HEK293 (cell line): Measurements from ENCODE around the gene WDR7.

Experiments used
- CTCF ChIA-PET: fragments of 350-600 bp; formaldehyde crosslinking; extraction: SDS; loops from one replicate; lab custom pipeline; 2021; ENCODE audit warnings: antibody characterized with exemption; lab: Yijun Ruan, JAX
- POLR2A ChIA-PET: fragments of 300-600 bp; formaldehyde crosslinking; extraction: SDS; loops from one replicate; lab custom pipeline; 2020; ENCODE audit warnings: antibody characterized with exemption, inconsistent platforms; lab: Yijun Ruan, JAX
- H3K27ac ChIP-seq: fragments of 200-500 bp; sonication (Bioruptor generic); 2 replicates; pipeline ENCODE4 v1.5.1; 2014; ENCODE audit warnings: low read depth, low read length, control low read depth, inconsistent platforms; ENCODE audit errors: extremely low read depth
- H3K36me3 ChIP-seq, 2 experiments: fragments of 200-500 bp in 1 of 2; sonication (Bioruptor generic) in 1 of 2; 1 replicate in 1 of 2; 2 replicates in 1 of 2; pipeline ENCODE4 v1.5.1; 2014 to 2017; ENCODE audit warnings: inconsistent platforms in 2 of 2, low read length in 2 of 2; ENCODE audit not compliant: control insufficient read depth in 2 of 2, insufficient read depth in 1 of 2
- H3K4me1 ChIP-seq: fragments of 200-500 bp; sonication (Bioruptor generic); 2 replicates; pipeline ENCODE4 v1.5.1; 2014; ENCODE audit warnings: mild to moderate bottlenecking, low read length, inconsistent platforms; ENCODE audit not compliant: control insufficient read depth, insufficient read depth
- H3K4me3 ChIP-seq: 2 replicates; pipeline ENCODE4 v1.5.1; 2011; ENCODE audit warnings: low read depth, mild to moderate bottlenecking, control low read depth, low read length, moderate library complexity
- H3K9me3 ChIP-seq: fragments of 200-500 bp; sonication (Bioruptor generic); 2 replicates; pipeline ENCODE4 v1.5.1; 2014; ENCODE audit warnings: low read depth, low read length, inconsistent platforms; ENCODE audit not compliant: control insufficient read depth, insufficient read depth
- BCL11B ChIP-seq: fragments of 450-650 bp; formaldehyde crosslinking; IDR thresholded peaks from 2 replicates; pipeline ENCODE4 v1.5.1; 2016; ENCODE audit warnings: low read depth, missing biosample characterization, missing genetic modification characterization
- EGR2 ChIP-seq: fragments of 450-650 bp; formaldehyde crosslinking; IDR thresholded peaks from 2 replicates; pipeline ENCODE4 v1.5.1; 2016; ENCODE audit warnings: low read depth, missing biosample characterization, missing genetic modification characterization
- GFI1B ChIP-seq: fragments of 450-650 bp; formaldehyde crosslinking; IDR thresholded peaks from 2 replicates; pipeline ENCODE4 v1.5.1; 2016; ENCODE audit warnings: missing biosample characterization, missing genetic modification characterization
- GLI2 ChIP-seq: fragments of 450-650 bp; formaldehyde crosslinking; IDR thresholded peaks from 2 replicates; pipeline ENCODE4; 2017; ENCODE audit warnings: missing biosample characterization, missing genetic modification characterization, low read depth, borderline replicate concordance
- MEIS1 ChIP-seq: sonication (generic); formaldehyde crosslinking; IDR thresholded peaks from 2 replicates; pipeline ENCODE4 v1.8.1; 2022; ENCODE audit warnings: missing genetic modification reagents, mild to moderate bottlenecking, borderline replicate concordance
- MZF1 ChIP-seq: fragments of 450-650 bp; formaldehyde crosslinking; IDR thresholded peaks from 2 replicates; pipeline ENCODE4 v1.5.1; 2017; ENCODE audit warnings: missing biosample characterization, missing genetic modification characterization, borderline replicate concordance
- PBX3 ChIP-seq: sonication (generic); formaldehyde crosslinking; IDR thresholded peaks from 2 replicates; pipeline ENCODE4 v1.8.1; 2022; ENCODE audit warnings: mild to moderate bottlenecking, moderate library complexity, missing genetic modification reagents
- PRDM10 ChIP-seq: fragments of 450-650 bp; formaldehyde crosslinking; IDR thresholded peaks from 2 replicates; pipeline ENCODE4 v1.5.1; 2016; ENCODE audit warnings: missing biosample characterization, missing genetic modification characterization
- SCRT1 ChIP-seq: fragments of 450-650 bp; formaldehyde crosslinking; IDR thresholded peaks from 2 replicates; pipeline ENCODE4 v1.5.1; 2016; ENCODE audit warnings: missing biosample characterization, missing genetic modification characterization, borderline replicate concordance
- SP3 ChIP-seq: fragments of 450-650 bp; formaldehyde crosslinking; IDR thresholded peaks from 2 replicates; pipeline ENCODE4 v1.5.1; 2016; ENCODE audit warnings: missing biosample characterization, missing genetic modification characterization
- SP7 ChIP-seq: fragments of 450-650 bp; formaldehyde crosslinking; IDR thresholded peaks from 2 replicates; pipeline ENCODE4 v1.5.1; 2016; ENCODE audit warnings: missing biosample characterization, missing genetic modification characterization
- ZNF10 ChIP-seq: fragments of 450-650 bp; formaldehyde crosslinking; IDR thresholded peaks from 2 replicates; pipeline ENCODE4 v1.5.1; 2017; ENCODE audit warnings: missing biosample characterization, missing genetic modification characterization
- ZNF292 ChIP-seq: fragments of 450-650 bp; formaldehyde crosslinking; IDR thresholded peaks from 2 replicates; pipeline ENCODE4 v1.5.1; 2016; ENCODE audit warnings: low read depth, missing biosample characterization, missing genetic modification characterization, borderline replicate concordance
- ZNF501 ChIP-seq: fragments of 450-650 bp; formaldehyde crosslinking; IDR thresholded peaks from 2 replicates; pipeline ENCODE4 v1.5.1; 2016; ENCODE audit warnings: missing biosample characterization, missing genetic modification characterization
- ZNF544 ChIP-seq: fragments of 450-650 bp; formaldehyde crosslinking; IDR thresholded peaks from 2 replicates; pipeline ENCODE4 v1.5.0; 2017; ENCODE audit warnings: missing biosample characterization, missing genetic modification characterization
- ZNF571 ChIP-seq: fragments of 450-650 bp; formaldehyde crosslinking; IDR thresholded peaks from 2 replicates; pipeline ENCODE4 v1.5.0; 2017; ENCODE audit warnings: missing biosample characterization, missing genetic modification characterization
- ZNF623 ChIP-seq: fragments of 450-650 bp; formaldehyde crosslinking; IDR thresholded peaks from 2 replicates; pipeline ENCODE4 v1.5.1; 2016; ENCODE audit warnings: missing biosample characterization, missing genetic modification characterization
- ZNF629 ChIP-seq: fragments of 450-650 bp; formaldehyde crosslinking; IDR thresholded peaks from 2 replicates; pipeline ENCODE4 v1.5.1; 2017; ENCODE audit warnings: missing biosample characterization, missing genetic modification characterization
- ZNF645 ChIP-seq: fragments of 450-650 bp; formaldehyde crosslinking; IDR thresholded peaks from 2 replicates; pipeline ENCODE4; 2016; ENCODE audit warnings: missing biosample characterization, missing genetic modification characterization
- ZNF843 ChIP-seq: fragments of 450-650 bp; formaldehyde crosslinking; IDR thresholded peaks from 2 replicates; pipeline ENCODE4 v1.5.1; 2016; ENCODE audit warnings: missing biosample characterization, missing genetic modification characterization

Gene WDR7

GRCh38 chr18:56975276-56975675 is 324.1 kb downstream of the WDR7 start:
- ChIA-PET POLR2A (no interaction called here), CTCF (no interaction called here)
- no peaks in the 10 kb centered on the region for H3K9me3 ChIP-seq
- H3K36me3 ChIP-seq: no peaks in the 10 kb centered on the region; a peak in 1 of 3 replicates
- no peak overlapping the region for H3K4me3 ChIP-seq
- H3K27ac ChIP-seq: no peak overlapping the region
- TF ChIP-seq PRDM10 (tag by site-specific recombination) (0 out of 2 replicates have a peak, but pooled peaks have one; percentile 9), ZNF544 (no peak)
- H3K4me1 ChIP-seq: peaks cover 13% of the 10 kb centered on the region

- CTCF ChIA-PET: interaction anchor here (0.7 kb wide), 1 partner anchor 73 kb away, joined by 3 read pairs; no protein-coding TSS in a partner anchor
- peaks cover 4% of the 10 kb centered on the region; the same call in 1 of the 2 replicates for H3K4me1 ChIP-seq
Observed at GRCh38 chr18:56977309-56977708, 326.1 kb downstream of the WDR7 start.

GRCh38 chr18:56977771-56978170 is 326.6 kb downstream of the WDR7 start:
- TF ChIP-seq MEIS1 (CRISPR knock-in tag): no peak
- no peak for TF ChIP-seq ZNF10 (tag by site-specific recombination)
- TF ChIP-seq MZF1 (tag by site-specific recombination): no peak
- no peak for TF ChIP-seq GFI1B
- TF ChIP-seq ZNF623 (tag by site-specific recombination): no peak
- TF ChIP-seq SP3 (tag by site-specific recombination): no peak
- TF ChIP-seq ZNF571 (tag by site-specific recombination): no peak
- TF ChIP-seq ZNF292 (tag by site-specific recombination): no peak
- TF ChIP-seq ZNF843 (tag by site-specific recombination): no peak
- TF ChIP-seq SP7 (tag by site-specific recombination): no peak
- TF ChIP-seq PBX3 (CRISPR knock-in tag): no peak
- TF ChIP-seq SCRT1: no peak
- TF ChIP-seq ZNF645 (tag by site-specific recombination): no peak
- TF ChIP-seq ZNF501 (tag by site-specific recombination): no peak
- TF ChIP-seq EGR2 (tag by site-specific recombination): no peak
- no peak for TF ChIP-seq PRDM10 (tag by site-specific recombination)
- TF ChIP-seq BCL11B (tag by site-specific recombination): no peak
- TF ChIP-seq GLI2 (tag by site-specific recombination): no peak
- CTCF ChIA-PET: no interaction called here

More at GRCh38 chr18:56977309-56977708, 326.1 kb downstream of the WDR7 start:
- POLR2A ChIA-PET: no interaction called here
- no peak overlapping the region for H3K27ac ChIP-seq
- TF ChIP-seq ZNF629 (tag by site-specific recombination): no peak
- TF ChIP-seq, all 188 proteins: peak for 0
- no peak overlapping the region for H3K4me3 ChIP-seq
- H3K9me3 ChIP-seq: no peaks in the 10 kb centered on the region
- no peaks in the 10 kb centered on the region for H3K36me3 ChIP-seq

More at GRCh38 chr18:56977771-56978170, 326.6 kb downstream of the WDR7 start:
- no peaks in the 10 kb centered on the region for H3K36me3 ChIP-seq
- no peak overlapping the region for H3K27ac ChIP-seq
- H3K4me3 ChIP-seq: no peak overlapping the region
- no peaks in the 10 kb centered on the region for H3K9me3 ChIP-seq
- H3K4me1 ChIP-seq: peaks cover 5% of the 10 kb centered on the region; the same call in 1 of the 2 replicates
- POLR2A ChIA-PET: no interaction called here
